ENCODE measurements around the gene DHRSX.

DHRSX gene

DNA sequence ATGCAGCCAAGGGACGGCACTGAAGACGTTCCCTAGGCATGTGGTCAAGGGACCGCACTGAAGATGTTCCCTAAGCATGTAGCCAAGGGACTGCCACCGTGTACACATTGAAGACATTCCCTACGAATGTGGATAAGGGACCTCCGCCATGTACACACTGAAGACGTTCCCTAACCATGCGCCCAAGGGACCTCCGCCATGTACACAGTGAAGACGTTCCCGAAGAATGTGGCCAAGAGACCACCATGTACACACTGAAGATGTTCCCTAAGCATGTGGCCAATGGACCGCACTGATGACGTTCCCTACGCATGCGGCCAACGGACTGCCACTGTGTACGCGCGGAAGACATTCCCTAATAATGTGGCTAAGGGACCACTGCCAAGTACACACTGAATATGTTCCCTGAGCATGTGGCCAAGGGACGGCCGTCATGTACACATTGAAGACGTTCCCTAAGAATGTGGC lies 48.4 kb downstream of the DHRSX start:
- no peak for DNase-seq

DNA sequence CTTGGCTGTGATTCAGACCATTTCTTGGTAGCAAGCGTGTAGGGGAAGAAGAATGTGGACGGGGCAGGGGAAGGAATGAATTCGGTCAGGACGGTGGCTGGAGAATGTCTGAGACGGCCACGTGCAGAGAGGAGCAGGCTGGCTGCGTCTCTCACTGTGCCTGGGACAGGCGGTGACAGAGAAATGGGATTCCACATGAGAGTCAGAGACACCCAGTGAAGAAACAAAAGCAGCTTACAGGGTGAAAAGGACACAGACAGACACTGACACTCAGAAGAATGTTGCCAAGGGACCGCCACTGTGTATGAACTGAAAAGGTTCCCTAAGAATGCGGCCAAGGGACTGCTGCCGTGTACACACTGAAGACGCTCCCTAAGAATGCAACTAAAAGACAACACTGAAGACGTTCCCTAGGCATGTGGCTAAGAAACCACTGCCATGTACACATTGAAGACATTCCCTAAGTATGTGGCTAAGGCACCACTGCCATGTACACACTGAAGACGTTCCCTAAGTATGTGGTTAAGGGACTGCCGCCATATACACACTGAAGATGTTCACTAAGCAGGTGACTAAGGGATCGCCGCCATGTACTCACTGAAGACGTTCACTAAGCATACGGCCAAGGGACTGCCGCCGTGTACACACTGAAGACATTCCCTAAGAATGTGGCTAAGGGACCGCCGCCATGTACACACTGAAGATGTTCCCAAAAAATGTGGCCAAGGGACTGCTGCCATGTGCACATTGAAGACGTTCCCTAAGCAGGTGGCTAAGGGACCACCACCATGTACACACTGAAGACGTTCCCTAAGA lies 49.1 kb downstream of the DHRSX start:
- DNase-seq = peak; percentile 83

DNA sequence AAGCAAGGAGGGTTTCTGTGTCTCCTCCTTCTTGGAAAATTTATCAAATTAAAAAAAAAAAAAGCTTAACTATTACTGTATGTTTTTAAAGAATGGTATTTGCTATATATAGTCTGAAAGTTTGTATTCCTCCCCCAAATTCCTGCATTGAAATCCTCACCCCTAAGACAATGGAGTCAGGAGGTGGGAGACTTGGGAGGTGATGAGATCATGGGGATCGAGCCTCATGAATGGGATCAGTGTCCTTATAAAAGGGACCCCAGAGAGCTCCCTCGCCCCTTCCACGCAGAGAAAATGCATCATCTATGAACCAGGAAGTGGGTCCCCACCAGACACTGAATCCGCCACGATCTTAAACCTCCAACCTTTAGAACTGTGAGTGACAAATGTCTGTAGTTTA lies 50.1 kb downstream of the DHRSX start:
- DNase-seq = no peak

DNA sequence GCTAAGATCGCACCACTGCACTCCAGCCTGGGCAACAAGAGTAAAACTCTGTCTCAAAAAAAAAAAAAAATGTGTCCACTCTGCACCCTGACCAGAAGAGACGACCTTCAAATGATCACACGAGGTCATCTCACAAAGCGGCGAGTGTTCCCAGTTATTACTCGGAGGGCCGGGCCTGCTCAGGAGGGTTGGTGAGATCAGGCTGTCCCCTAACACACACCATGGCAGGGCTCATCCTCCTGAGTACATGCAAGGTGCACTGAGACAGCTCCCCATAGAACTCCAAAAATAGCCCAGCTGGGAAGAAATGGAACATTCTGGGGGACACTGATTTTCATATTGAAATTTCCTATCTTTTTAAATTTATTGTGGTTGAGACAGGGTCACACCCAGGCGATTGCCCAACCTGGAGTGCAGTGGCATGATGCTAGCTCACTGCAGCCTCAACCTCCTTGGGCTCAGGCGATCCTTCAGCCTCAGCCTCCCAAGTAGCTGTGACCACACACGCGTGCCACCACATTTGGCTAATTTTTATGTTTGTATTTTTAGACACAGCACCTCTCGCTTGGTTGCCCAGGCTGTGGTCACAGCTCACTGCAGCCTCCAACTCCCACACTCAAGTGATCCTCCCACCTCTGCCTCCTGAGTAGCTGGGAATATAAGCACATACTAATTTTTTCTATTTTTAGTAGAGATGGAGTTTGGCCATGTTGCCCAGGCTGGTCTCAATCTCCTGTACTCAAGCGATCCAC lies 51.5 kb downstream of the DHRSX start:
- no peak for DNase-seq

DNA sequence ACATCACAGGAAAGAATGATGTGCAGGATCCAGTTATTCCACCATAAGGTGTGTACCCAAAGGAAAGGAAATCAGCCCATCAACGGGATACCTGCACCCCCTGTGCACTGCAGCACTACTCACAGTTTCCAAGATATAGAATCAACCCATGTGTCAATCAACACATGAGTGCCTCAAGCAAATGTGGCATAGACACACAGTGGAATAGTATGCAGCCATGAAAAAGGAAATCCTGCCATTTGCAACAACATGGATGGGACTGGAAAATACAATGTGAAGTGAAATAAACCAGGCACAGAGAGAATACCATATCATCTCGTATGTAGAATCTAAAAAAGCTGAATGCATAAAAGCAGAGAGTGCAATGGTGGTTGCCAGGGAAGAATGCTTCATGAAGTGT lies 53.3 kb downstream of the DHRSX start:
- DNase-seq = no peak

DNA sequence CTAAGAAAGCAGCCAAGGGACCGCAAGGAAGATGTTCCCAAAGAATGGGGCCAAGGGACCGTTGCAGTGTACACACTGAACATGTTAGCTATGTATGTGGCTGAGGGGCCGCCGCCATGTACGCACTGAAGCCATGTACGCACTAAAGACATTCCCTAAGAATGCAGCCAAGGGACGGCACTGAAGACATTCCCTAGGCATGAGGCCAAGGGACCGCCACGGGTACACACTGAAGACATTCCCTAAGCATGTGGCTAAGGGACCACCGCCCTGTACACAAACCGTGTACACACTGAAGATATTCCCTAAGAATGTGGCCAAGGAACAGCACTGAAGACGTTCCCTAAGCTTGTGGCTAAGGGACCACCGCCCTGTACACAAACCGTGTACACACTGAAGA lies 54.0 kb downstream of the DHRSX start:
- no peak for DNase-seq

DNA sequence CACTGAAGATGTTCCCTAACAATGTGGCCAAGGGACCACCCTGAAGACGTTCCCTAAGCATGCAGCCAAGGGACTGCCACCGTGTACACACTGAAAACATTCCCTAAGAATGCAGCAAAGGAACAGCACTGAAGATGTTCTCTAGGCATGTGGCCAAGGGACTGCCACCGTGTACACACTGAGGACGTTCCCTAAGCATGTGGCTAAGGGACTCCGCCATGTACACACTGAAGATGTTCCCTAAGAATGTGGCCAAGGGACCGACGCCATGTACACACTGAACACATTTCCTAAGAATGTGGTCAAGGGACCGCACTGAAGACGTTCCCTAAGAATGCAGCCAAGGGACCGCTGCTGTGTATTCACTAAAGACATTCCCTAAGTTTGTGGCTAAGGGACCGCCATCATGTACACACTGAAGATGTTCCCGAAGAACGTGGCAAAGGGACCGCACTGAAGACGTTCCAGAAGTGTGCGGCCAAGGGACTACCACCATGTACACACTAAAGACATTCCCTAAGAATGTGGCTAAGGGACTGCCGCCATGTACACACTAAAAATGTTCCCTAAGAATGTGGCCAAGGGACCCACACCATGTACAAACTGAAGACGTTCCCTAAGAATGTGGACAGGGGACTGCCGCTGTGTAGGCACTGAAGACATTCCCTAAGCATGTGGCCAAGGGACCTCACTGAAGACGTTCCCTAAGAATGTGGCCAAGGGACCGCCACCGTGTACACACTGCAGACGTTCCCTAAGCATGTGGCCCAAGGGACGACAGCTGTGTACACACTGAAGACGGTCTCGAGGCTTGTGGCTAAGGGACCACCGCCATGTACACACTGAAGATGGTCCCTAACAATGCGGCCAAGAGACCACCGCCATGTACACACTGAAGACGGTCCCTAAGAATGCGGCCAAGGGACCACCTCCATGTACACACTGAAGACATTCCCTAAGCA lies 54.8 kb downstream of the DHRSX start:
- DNase-seq = peak; percentile 18

DNA sequence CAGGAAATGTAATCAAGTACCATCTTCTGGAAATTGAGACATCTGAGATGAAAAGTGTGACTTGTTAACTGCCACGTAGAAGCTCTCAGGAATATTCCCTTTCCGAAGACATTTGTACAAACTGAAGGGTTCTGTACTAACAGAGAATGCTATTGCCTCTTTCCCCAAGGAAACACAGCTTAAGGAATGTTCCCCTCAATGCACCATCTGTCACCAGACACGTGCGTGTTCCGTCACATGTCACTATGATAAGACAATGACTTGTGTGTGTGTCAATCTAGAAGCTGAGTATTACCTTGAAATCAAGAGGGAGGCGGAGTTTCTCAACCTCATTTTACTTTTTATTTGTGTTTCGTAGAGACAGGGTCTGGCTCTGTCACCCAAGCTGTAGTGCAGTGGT lies 58.1 kb downstream of the DHRSX start:
- no peak for DNase-seq

DNA sequence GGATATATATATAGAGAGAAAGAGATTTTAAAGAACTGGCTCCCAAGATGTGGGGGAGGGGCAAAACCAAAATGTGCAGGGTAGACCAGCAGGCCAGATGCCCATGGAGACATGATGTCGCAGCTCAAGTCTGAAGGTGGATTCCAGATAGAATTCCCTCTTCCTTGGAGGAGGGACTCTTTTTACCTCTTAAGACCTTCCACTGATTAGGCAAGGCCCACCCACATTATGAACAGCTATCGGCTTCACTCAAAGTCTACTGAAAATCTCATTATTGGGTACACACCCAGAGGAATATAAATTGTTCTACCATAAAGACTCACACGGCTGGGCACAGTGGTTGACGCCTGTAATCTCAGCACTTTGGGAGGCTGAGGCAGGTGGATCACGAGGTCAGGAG lies 59.3 kb downstream of the DHRSX start:
- no peak for DNase-seq

DNA sequence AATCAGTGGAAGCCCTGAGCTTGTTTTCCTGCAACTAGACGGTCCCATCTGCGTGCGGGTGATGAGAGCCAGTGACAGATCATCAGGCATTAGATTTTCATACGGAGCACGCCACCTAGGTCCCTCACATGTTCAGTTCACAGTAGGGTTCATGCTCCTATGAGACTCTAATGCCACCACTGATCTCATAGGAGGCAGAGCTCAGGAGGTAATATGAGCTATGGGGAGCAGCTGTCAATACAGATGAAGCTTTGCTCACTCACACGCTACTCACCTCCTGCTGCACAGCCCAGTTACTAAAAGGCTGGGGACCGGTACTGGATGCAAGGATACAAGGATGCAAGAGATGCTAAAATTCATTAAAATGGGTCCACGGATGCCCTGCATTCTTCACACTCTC lies 61.2 kb downstream of the DHRSX start:
- no peak for DNase-seq

DNA sequence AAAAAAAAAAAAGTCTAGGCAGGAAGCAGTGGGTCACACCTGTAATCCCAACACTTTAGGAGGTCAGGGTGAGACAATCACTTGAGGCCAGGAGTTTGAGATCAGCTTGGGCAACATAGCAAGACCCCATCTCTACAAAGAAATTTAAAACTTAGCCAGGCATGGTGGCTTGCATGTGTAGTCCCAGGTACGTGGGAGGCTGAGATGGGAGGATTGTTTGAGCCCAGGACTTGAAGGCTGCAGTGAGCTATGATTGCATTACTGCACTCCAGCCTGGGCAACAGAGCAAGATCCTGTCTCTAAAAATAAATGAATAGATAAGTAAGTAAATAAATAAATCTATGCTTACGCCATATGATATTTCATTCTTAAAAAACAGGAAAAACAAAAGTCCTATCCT lies 65.3 kb downstream of the DHRSX start:
- no peak for DNase-seq

DNA sequence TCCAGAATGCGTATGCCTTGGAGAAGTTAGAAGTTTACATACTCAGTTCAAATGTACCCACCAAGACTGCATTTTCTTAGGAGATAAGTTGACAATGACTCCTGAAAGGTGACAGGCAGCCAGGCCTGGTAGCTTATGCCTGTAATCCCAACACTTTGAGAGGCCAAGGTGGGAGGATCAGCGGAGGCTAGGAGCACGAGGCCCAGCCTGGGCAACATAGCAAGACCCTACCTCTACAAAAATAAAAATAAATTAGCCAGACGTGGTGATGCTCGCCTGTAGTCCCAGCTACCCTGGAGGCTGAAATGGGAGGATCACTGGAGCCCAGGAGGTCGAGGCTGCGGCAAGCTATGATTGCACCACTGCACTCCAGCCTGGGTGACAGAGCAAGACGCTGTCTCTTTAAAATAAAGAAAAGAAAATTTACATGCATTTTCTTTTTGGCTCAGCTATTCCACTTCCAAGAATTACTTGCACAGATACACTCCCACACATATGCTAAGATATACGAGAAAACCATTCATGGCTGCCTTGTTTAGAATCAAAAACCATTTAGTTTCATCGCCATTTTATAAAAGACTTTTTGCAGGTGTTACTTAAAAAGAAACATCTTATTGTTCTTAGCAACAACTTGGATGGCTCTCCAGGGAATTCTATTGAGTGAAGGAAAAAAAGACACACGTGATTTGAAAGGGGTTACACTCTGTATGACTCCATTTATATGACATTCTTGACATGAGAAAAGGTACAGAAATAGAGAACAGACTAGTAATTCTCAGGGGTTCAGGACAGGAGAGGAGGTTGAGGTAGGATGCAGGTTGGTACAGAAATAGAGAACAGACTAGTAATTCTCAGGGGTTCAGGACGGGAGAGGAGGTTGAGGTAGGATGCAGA lies 66.3 kb downstream of the DHRSX start:
- DNase-seq = no peak

DNA sequence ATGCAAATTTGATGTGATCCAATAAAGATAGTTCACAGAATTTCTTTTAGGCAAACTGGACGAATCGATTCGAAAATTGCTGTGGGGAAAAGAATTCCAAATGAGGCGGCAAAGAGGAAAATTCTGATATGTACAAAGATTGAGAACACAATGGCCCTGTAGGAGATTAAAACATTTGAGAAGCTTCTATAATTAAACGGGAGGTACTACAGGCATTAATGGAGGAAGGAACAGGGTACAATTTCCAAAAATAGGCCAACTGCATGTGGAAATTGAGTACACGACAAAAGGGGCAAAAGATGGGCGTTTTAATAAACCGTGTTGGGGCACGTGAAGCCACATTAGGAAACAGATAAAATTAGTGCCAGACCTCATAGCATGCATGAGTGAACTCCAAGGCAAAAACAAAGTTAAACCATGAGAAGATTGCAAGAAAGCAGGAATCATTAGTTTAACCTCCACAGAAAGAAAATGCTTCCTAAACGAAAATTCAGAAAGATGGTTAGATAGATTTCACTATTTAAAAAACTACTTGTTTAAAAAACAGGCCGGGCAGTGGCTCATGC lies 68.4 kb downstream of the DHRSX start:
- DNase-seq = no peak

DNA sequence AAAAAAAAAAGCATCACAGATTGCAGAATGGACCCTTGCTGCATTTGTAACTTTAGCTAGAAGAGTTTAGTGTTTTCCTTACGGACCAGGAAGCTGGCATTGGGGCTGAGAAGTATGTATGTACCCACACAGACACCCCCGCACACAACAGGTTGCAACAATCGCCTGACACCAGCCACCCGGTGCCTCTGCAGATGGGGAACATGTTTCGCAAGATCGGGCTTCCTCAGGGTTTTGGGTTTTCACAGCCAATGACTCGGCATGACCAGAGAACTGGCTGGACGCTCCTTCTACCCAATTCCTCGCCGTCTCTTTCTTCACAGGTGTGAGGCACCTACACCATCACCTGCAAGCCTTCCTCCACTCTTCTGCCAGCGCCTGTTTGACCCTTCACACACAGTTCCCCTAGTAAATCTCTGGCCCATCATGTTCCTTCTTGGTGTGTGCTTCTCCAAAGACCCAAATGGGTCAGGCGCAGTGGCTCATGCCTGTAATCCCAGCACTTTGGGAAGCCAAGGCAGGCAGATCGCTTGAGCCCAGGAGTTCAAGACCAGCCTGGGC lies 70.4 kb downstream of the DHRSX start:
- no peak for DNase-seq

DNA sequence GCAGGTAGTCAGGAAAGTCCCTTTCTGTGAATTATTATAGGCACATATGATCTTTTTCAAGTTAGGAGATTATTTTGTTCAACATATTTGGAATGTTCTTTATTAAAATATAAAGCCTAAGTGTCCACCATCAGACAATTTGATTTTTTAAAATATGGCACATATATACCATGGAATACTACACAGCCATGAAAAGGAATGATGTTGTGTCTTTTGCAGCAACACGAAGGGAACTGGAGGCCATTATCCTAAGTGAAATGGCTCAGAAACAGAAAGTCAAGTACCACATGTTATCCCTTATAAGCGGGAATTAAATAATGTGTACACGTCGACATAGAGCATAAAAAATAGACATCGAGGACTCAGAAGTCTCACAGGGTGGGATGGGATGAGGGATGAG lies 73.0 kb downstream of the DHRSX start:
- no peak for DNase-seq

DNA sequence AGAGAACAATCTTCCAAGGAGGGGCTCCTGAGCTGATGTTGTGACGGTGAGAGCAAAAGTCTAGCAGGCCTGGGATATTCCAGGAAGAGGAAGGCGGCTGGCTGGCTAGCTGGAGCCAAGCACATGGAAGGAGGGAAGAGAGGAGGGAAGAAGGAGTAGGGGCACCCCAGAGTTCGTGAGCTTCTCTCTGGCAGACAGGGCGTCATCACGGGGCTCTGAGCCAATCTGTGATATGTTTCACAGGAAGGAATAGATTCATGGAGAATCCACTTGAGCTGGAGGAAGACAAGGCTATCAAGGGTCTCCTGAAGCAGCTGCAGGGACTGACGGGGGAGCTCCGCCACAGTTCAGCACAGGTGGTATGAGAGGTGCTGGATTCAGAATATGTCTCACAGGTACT lies 73.6 kb downstream of the DHRSX start:
- DNase-seq = no peak

DNA sequence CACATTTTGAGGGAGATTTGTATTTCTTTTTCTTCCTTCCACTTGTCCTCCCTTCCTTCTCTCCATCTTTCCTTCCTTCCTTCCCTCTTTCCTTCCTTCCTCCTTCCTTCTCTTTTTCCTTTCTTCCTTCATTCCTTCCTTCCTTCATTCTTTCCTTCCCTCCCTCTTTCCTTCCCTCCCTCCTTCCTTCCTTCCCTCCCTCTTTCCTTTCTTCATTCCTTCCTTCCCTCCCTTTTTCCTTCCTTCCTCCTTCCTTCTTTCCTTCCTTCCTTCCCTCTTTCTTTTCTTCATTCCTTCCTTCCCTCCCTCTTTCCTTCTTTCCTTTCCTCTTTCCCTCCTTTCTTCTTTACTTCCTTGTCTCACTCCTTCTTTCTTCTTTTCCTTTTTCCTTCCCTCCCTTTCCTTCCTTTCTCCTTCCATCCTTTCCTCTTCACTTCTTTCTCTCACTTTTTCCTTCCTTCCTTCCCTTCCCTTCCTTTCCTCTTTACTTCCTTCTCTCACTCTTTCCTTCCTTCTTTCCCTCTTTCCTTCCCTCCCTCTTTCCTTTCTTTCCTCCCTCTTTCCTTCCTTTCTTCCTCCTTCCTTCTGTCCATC lies 74.4 kb downstream of the DHRSX start:
- no peak for DNase-seq

DNA sequence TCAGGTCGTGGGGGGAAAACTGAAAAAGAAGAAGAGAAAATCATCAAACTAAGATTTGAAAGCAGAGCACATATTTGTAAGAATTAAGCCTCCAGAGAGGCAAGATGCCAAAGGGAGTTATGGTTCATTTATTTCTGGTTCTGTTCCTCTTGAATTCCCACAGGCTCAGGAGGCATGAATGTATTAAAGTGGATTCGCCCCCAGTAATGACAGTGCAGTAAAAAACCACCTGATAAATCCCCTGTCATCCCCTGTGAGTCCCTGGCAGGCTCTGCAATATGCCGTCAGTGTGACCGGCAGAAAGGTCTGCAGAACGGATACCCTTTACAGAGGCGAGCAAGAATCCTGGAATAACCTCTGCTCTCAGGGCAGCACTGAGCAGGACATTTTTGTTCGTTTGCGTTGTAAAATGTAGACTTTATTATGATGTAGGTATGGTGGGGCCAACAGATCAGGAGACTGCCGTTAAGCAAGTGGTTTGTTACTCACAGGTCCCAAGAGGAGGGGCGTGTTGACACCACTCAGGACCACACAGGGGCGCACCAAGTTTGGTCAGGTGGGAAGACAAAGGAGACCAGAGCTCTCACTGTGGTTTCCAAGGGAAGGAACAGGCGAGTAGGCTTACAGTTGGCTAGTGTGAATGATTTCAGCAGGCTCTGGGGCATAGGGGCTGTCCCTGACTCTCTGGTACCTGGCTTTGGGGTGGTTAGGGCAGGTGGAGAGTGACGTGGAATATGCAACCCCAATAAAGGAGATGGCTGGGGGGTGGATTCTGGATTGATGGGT lies 75.3 kb downstream of the DHRSX start:
- no peak for DNase-seq

DNA sequence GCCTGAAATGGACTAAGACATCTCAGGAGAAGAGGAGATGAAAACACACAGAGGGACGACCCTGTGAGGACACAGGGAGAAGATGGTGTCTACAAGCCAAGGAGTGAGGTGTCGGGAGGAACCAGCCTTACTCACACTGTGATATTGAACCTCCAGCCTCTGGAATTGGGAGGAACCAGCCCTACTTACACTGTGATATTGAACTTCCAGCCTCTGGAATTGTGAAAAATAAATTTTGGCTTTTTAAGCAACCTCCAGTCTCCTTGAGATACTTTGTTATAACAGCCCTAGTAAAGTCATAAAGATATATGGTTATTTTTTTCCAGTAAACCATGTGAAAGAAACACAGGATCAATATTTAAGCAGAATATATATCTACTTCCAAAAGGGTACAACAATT lies 76.5 kb downstream of the DHRSX start:
- no peak for DNase-seq

DNA sequence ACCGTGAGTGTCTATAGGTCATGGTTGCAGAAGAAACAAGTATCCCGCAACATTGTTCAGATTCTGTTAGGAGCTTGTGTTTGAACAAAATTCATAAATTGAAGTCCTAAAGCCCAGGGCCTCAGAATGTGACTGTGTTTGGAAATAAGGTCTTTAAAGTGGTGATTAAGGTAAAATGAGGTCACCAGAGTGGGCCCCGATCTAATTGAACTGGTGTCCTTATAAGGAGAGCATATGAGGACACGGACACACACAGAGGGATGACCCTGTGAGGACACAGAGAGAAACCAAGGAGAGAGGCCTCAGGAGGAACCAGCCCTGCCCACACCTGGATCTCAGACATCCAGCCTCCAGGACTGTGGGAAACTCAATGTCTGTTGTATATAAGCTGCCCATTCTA lies 76.9 kb downstream of the DHRSX start:
- DNase-seq = no peak

Data from fibroblast of skin of right biceps (primary cell).